Endodermal cell (in vitro differentiated cells): ENCODE measurements around the gene RALGPS2. TPM values are rescaled to one million over a fixed set of nuclear protein-coding genes. Genes with fewer than 3 reads are reported as not detected.

Source experiments
- DNase-seq: peaks from one replicate; pipeline ENCODE4 v3.0.0-alpha.2; 2017
- H3K27ac ChIP-seq: 2 replicates; pipeline ENCODE4 v1.5.1; 2013; ENCODE audit warnings: mild to moderate bottlenecking, low read depth, low read length, moderate library complexity
- H3K27me3 ChIP-seq: 2 replicates; pipeline ENCODE4 v1.6.1; 2013; ENCODE audit warnings: mild to moderate bottlenecking, low read length, moderate library complexity; ENCODE audit not compliant: insufficient read depth, control insufficient read depth, poor library complexity, severe bottlenecking
- H3K36me3 ChIP-seq: 2 replicates; pipeline ENCODE4 v1.7.0; 2013; ENCODE audit warnings: mild to moderate bottlenecking, low read length, moderate library complexity; ENCODE audit not compliant: control insufficient read depth, insufficient read depth
- H3K4me1 ChIP-seq: one replicate; pipeline ENCODE4 v1.7.0; 2013; ENCODE audit warnings: low read length; ENCODE audit not compliant: control insufficient read depth, insufficient read depth
- H3K4me3 ChIP-seq: 2 replicates; pipeline ENCODE4 v1.5.1; 2013; ENCODE audit warnings: mild to moderate bottlenecking, low read length, moderate library complexity
- H3K9ac ChIP-seq: 2 replicates; pipeline ENCODE4 v1.6.1; 2013; ENCODE audit warnings: mild to moderate bottlenecking, low read length, moderate library complexity; ENCODE audit not compliant: poor library complexity, severe bottlenecking; ENCODE audit errors: extremely low read depth
- H3K9me3 ChIP-seq: 2 replicates; pipeline ENCODE4 v1.6.1; 2013; ENCODE audit warnings: mild to moderate bottlenecking, low read length, moderate library complexity; ENCODE audit not compliant: control insufficient read depth
- H3K27ac Mint-ChIP-seq: 2 replicates; pipeline ENCODE4 v1.8.0; 2020; ENCODE audit warnings: mixed read lengths
- H3K27me3 Mint-ChIP-seq: 2 replicates; pipeline ENCODE4 v1.8.0; 2021; ENCODE audit warnings: mild to moderate bottlenecking, mixed read lengths; ENCODE audit not compliant: insufficient read depth
- H3K36me3 Mint-ChIP-seq: 2 replicates; pipeline ENCODE4 v1.8.0; 2020; ENCODE audit warnings: low read depth, mixed read lengths
- H3K4me1 Mint-ChIP-seq: 2 replicates; pipeline ENCODE4 v1.8.0; 2020; ENCODE audit warnings: mixed read lengths
- H3K4me3 Mint-ChIP-seq: 2 replicates; pipeline ENCODE4 v1.8.0; 2020; ENCODE audit warnings: mild to moderate bottlenecking, moderate library complexity, mixed read lengths
- H3K9me3 Mint-ChIP-seq: 2 replicates; pipeline ENCODE4 v1.8.0; 2020; ENCODE audit warnings: mild to moderate bottlenecking, mixed read lengths
- CTCF ChIP-seq: fragments of 200-600 bp; sonication (generic); conservative IDR thresholded peaks from 2 replicates; pipeline ENCODE4 v1.5.0; 2021; ENCODE audit warnings: antibody characterized with exemption, mild to moderate bottlenecking
- WGBS, 2 experiments: methylation state at CpG; one replicate each; pipeline versions ENCODE4 v1.1.5 to v1.1.7; 2013; ENCODE audit warnings: missing lambda C conversion rate in 2 of 2, mixed read lengths in 1 of 2; ENCODE audit not compliant: insufficient coverage in 1 of 2, insufficient read length in 1 of 2; 5-methylcytosine and 5-hydroxymethylcytosine counted together
- total RNA-seq, 2 donors: library from RNA; stranded (reverse); fragmentation: NEBNext Ultra II Directional in 1 of 2; extraction: Animal tissue kit (Norgen Biotek cat#: 25700) in 1 of 2; gene quantifications; 2 replicates in 1 of 2; 3 replicates in 1 of 2; pipeline ENCODE4 v1.2.1, GENCODE V29; 2021

Gene RALGPS2
- total RNA-seq, 2 donors from 2014 or later: 56.6 to 73.1 TPM

GRCh38 chr1:178796013-178796412 lies 71.0 kb downstream of the RALGPS2 start:
- Mint-ChIP-seq H3K27me3 (no peaks in the 10 kb centered on the region), H3K9me3 (no peaks in the 10 kb centered on the region), H3K4me1 (no peaks in the 10 kb centered on the region), H3K36me3 (peaks cover 51% of the 10 kb centered on the region), H3K27ac (no peak overlapping the region), H3K4me3 (no peak overlapping the region)
- WGBS, 2 experiments: 97 to 100% methylated on average over 2 to 3 of the region's 3 CpGs
- Histone ChIP-seq H3K4me1 (no peaks in the 10 kb centered on the region), H3K27ac (no peak overlapping the region), H3K27me3 (no peaks in the 10 kb centered on the region), H3K4me3 (no peak overlapping the region), H3K36me3 (peaks cover 31% of the 10 kb centered on the region), H3K9me3 (no peaks in the 10 kb centered on the region), H3K9ac (no peak overlapping the region)
- no peak for TF ChIP-seq CTCF
- no peak for DNase-seq

DNA sequence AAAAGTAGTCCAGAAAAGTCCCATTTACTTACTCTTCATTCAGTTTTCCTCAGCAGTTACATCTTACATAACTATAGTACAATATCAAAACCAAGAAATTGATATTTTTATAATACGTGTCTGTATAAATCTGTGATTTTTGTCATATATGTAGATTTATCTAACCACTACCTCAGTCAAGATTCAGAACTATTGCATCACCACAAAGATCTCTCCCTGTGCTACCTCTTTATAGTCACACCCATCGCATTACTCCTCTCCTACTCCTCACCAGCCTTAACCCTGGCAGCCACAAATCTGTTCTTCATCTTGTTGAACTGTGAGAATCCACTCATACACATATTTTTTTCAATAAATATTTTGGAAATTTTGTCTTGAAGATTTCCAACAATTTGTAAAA lies 72.5 kb downstream of the RALGPS2 start:
- H3K27ac ChIP-seq: no peak overlapping the region
- no peaks in the 10 kb centered on the region for H3K9me3 ChIP-seq
- no peak overlapping the region for H3K9ac ChIP-seq
- DNase-seq: no peak
- H3K27me3 ChIP-seq: no peaks in the 10 kb centered on the region
- Mint-ChIP-seq H3K27me3 (no peaks in the 10 kb centered on the region), H3K36me3 (peaks cover 46% of the 10 kb centered on the region), H3K4me3 (no peak overlapping the region), H3K4me1 (no peaks in the 10 kb centered on the region), H3K9me3 (no peaks in the 10 kb centered on the region), H3K27ac (no peak overlapping the region)
- H3K4me1 ChIP-seq: no peaks in the 10 kb centered on the region
- peaks cover 40% of the 10 kb centered on the region for H3K36me3 ChIP-seq
- H3K4me3 ChIP-seq: no peak overlapping the region
- 96 to 100% methylated on average over 1 of the region's 2 CpGs for WGBS, 2 experiments
- TF ChIP-seq CTCF: no peak

GRCh38 chr1:178798232-178798861 lies 73.3 kb downstream of the RALGPS2 start:
- no peak for TF ChIP-seq CTCF
- Mint-ChIP-seq H3K27ac (no peak overlapping the region), H3K4me1 (no peaks in the 10 kb centered on the region), H3K36me3 (peaks cover 49% of the 10 kb centered on the region), H3K4me3 (no peak overlapping the region), H3K27me3 (no peaks in the 10 kb centered on the region), H3K9me3 (no peaks in the 10 kb centered on the region)
- Histone ChIP-seq H3K36me3 (peaks cover 41% of the 10 kb centered on the region), H3K9me3 (no peaks in the 10 kb centered on the region), H3K4me1 (no peaks in the 10 kb centered on the region), H3K4me3 (no peak overlapping the region), H3K27ac (no peak overlapping the region), H3K27me3 (no peaks in the 10 kb centered on the region), H3K9ac (no peak overlapping the region)
- no peak for DNase-seq
- 93 to 94% methylated on average over 2 to 6 of the region's 6 CpGs for WGBS, 2 experiments
